ENCODE data around the gene FTSJ3. TPM values are rescaled to one million over a fixed set of nuclear protein-coding genes. Genes with fewer than 3 reads are reported as not detected.

The FTSJ3 gene
- total and polyA plus RNA-seq, 2 of the 13 experiments (the other 11 are each of a cell fraction or from before 2014, with no cell fraction given) = 26.0 to 64.2 TPM

DNA sequence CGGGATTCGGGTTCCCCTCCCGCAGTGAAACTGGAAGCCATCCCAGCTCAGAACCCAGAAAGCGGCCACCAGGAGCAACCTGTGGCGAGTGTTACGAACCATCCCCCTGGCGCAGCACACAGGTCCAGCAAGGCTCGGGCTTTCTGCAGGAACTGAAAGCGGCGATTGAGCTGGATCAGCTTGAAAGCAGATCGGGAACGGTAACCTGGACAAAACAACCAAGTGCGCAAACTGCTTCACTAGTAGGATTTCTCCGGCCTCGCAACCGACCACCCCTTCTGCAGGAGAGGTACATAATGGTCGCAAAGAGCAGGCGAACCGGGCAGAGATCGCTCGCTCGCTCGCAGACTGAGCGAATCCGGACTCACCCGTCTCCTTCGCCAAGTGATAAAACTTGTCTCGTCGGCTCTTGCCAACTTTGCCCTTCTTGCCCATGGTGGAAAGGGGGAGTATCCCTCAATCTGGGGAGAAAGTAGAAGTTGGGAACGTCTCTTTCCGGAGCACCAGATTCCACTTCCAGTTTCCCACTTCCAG lies 928 bp downstream of the FTSJ3 start (continued):
- TF ChIP-seq ZNF510 (CRISPR knock-in tag; IDR thresholded peaks at IDR 0.05; ENCODE audit: low read depth) (0 out of 2 replicates have a peak, but pooled peaks have one; percentile 4), ZNF713 (CRISPR knock-in tag; IDR thresholded peaks at IDR 0.05) (0 out of 2 replicates have a peak, but pooled peaks have one; percentile 43), HNF4G (IDR thresholded peaks at IDR 0.05; ENCODE audit: borderline replicate concordance, low read depth, low read length) (0 out of 2 replicates have a peak, but pooled peaks have one; percentile 1), HNF4G (CRISPR knock-in tag; IDR thresholded peaks at IDR 0.05; ENCODE audit: borderline replicate concordance, low read depth) (no peak), ZNF329 (CRISPR knock-in tag; IDR thresholded peaks at IDR 0.05; ENCODE audit: low read depth) (no peak), ZNF83 (CRISPR knock-in tag; IDR thresholded peaks at IDR 0.05; ENCODE audit: borderline replicate concordance) (0 out of 2 replicates have a peak, but pooled peaks have one; percentile 24), ISL2 (CRISPR knock-in tag; IDR thresholded peaks at IDR 0.05) (peak; percentile 8; the same call in 1 of the 2 replicates), ZMYM3 (CRISPR knock-in tag; IDR thresholded peaks at IDR 0.05) (no peak), TEF (CRISPR knock-in tag; IDR thresholded peaks at IDR 0.05) (peak; percentile 62; the same call in 1 of the 2 replicates), JDP2 (CRISPR knock-in tag; IDR thresholded peaks at IDR 0.05; ENCODE audit: borderline replicate concordance) (no peak), KLF16 (CRISPR knock-in tag; IDR thresholded peaks at IDR 0.05) (0 out of 4 replicates have a peak, but pooled peaks of 1 of the 2 experiments have one; percentile 71), MXD3 (CRISPR knock-in tag; IDR thresholded peaks at IDR 0.05) (0 out of 2 replicates have a peak, but pooled peaks have one; percentile 47), SALL1 (CRISPR knock-in tag; IDR thresholded peaks at IDR 0.05) (0 out of 2 replicates have a peak, but pooled peaks have one; percentile 18), NFYB (CRISPR knock-in tag; IDR thresholded peaks at IDR 0.05) (no peak), ZNF879 (CRISPR knock-in tag; IDR thresholded peaks at IDR 0.05) (0 out of 2 replicates have a peak, but pooled peaks have one; percentile 85), AHR (CRISPR knock-in tag; IDR thresholded peaks at IDR 0.05) (peak; percentile 80), ZNF296 (CRISPR knock-in tag; conservative IDR thresholded peaks at IDR 0.05) (0 out of 2 replicates have a peak, but pooled peaks have one; percentile 54), ZBTB10 (CRISPR knock-in tag; IDR thresholded peaks at IDR 0.05; ENCODE audit: borderline replicate concordance) (0 out of 2 replicates have a peak, but pooled peaks have one; percentile 41), MED13 (CRISPR knock-in tag; IDR thresholded peaks at IDR 0.05) (0 out of 2 replicates have a peak, but pooled peaks have one; percentile 17), ZNF441 (CRISPR knock-in tag; IDR thresholded peaks at IDR 0.05; ENCODE audit: borderline replicate concordance) (peak; percentile 86), BRD4 (CRISPR knock-in tag; IDR thresholded peaks at IDR 0.05) (peak; percentile 13; the same call in 1 of the 2 replicates), NRL (CRISPR knock-in tag; IDR thresholded peaks at IDR 0.05; ENCODE audit: borderline replicate concordance) (0 out of 2 replicates have a peak, but pooled peaks have one; percentile 11), TBX2 (CRISPR knock-in tag; IDR thresholded peaks at IDR 0.05; ENCODE audit: borderline replicate concordance) (peak; percentile 27), ZFP82 (CRISPR knock-in tag; IDR thresholded peaks at IDR 0.05; ENCODE audit: borderline replicate concordance) (peak; percentile 30; the same call in 1 of the 2 replicates)
- TF ChIP-seq, protein P1, sequence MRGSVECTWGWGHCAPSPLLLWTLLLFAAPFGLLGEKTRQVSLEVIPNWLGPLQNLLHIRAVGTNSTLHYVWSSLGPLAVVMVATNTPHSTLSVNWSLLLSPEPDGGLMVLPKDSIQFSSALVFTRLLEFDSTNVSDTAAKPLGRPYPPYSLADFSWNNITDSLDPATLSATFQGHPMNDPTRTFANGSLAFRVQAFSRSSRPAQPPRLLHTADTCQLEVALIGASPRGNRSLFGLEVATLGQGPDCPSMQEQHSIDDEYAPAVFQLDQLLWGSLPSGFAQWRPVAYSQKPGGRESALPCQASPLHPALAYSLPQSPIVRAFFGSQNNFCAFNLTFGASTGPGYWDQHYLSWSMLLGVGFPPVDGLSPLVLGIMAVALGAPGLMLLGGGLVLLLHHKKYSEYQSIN (CRISPR knock-in tag; IDR thresholded peaks at IDR 0.05; ENCODE audit: borderline replicate concordance) = no peak

Data from HepG2 (cell line).